SK-N-SH treated with all-trans-retinoic acid at 6 μM for 48 hours (cell line): Measurements from ENCODE around the gene DVL1.

Experiments used
- ARNTL ChIP-seq: fragments of 450-650 bp; formaldehyde crosslinking; IDR thresholded peaks from 2 replicates; pipeline ENCODE4 v1.5.0; 2020; ENCODE audit warnings: low read depth, mild to moderate bottlenecking, moderate library complexity, borderline replicate concordance
- BACH2 ChIP-seq: fragments of 250-450 bp; sonication (Bioruptor Pico); IDR thresholded peaks from 2 replicates; pipeline ENCODE4 v1.9.0; 2021; ENCODE audit warnings: mild to moderate bottlenecking, borderline replicate concordance
- RARB ChIP-seq: fragments of 250-450 bp; sonication (Bioruptor Pico); IDR thresholded peaks from 2 replicates; pipeline ENCODE4 v1.8.0; 2021; ENCODE audit warnings: mild to moderate bottlenecking, moderate library complexity
- TF ChIP-seq, protein P1 (sequence below): fragments of 250-450 bp; sonication (Bioruptor Pico); IDR thresholded peaks from 2 replicates; pipeline ENCODE4 v1.8.0; 2020; ENCODE audit warnings: mild to moderate bottlenecking, moderate library complexity, borderline replicate concordance

GRCh38 chr1:1313500-1314236, 35.5 kb downstream of the DVL1 start:
- TF ChIP-seq BACH2 (CRISPR knock-in tag) (no peak), RARB (CRISPR knock-in tag) (no peak), ARNTL (CRISPR knock-in tag) (no peak)
- TF ChIP-seq, protein P1, sequence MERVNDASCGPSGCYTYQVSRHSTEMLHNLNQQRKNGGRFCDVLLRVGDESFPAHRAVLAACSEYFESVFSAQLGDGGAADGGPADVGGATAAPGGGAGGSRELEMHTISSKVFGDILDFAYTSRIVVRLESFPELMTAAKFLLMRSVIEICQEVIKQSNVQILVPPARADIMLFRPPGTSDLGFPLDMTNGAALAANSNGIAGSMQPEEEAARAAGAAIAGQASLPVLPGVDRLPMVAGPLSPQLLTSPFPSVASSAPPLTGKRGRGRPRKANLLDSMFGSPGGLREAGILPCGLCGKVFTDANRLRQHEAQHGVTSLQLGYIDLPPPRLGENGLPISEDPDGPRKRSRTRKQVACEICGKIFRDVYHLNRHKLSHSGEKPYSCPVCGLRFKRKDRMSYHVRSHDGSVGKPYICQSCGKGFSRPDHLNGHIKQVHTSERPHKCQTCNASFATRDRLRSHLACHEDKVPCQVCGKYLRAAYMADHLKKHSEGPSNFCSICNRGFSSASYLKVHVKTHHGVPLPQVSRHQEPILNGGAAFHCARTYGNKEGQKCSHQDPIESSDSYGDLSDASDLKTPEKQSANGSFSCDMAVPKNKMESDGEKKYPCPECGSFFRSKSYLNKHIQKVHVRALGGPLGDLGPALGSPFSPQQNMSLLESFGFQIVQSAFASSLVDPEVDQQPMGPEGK (CRISPR knock-in tag): no peak
